ENCODE data around the gene CEP104. TPM values are rescaled to one million over a fixed set of nuclear protein-coding genes. Genes with fewer than 3 reads are reported as not detected.

Gene CEP104
- total RNA-seq, 2 donors from 2014 or later, result 40.1 to 57.9 TPM

DNA sequence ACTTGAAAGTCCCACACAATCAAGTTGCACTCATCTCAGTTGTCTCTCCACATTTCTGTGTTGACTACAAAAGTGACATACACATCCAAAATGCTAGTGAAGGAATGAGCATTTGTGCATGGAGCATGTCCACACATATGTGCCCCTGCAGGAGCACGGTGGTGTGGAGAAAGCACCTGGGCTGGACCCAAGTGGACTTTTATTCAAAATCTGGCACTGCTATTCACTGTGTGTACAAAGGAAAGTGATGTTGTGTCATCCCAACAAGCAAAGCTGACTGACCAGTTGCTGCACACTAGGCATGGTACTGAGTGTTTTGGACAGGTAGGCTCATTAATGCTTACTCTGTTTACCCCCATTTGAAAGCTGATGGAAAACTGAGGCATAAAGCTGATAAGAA is 19.3 kb downstream of the CEP104 start:
- no peak for DNase-seq (ENCODE audit: low spot score)
- intact Hi-C loops (cut with DNase I), result no loop called here

DNA sequence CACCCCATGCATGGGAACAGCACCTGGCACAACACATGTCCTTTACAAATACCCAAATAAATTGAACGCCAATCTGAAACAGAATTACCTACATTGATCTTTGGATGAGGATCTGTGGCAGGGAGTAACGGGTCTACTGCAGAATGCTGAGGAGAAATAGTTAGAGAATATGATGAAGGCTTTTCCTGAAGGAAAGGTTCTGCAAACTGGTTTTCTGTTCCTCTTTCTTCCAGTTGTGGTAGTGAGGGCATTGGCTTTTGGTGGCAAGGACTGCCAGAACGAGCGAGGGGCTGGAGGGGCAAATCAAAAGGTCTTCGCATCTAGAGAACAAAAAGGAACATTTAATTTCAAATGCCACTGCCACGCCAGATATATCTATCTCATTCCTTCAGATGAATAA is 19.8 kb downstream of the CEP104 start:
- intact Hi-C loops (cut with DNase I), result no loop called here
- DNase-seq (ENCODE audit: low spot score), result no peak

DNA sequence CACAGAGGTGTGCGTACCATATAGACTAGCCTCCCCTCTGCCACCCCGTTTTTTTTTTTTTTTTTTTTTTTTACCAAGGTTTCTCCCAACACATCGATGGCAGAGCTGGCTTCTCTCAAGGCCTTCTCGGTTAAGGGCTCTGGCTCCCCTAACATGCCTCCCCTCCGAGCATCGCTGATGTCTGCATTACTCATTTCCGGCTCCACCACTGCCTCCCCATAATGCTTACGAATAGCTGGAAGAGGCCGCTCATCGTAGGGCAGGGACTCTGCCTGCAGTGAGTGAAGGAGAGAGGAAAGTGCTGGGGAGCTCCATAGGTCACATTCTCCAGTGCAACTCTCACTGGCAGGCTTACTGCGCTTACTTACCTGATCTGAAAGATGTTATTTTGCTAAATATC is 20.6 kb downstream of the CEP104 start:
- intact Hi-C loops (cut with DNase I), result no loop called here

DNA sequence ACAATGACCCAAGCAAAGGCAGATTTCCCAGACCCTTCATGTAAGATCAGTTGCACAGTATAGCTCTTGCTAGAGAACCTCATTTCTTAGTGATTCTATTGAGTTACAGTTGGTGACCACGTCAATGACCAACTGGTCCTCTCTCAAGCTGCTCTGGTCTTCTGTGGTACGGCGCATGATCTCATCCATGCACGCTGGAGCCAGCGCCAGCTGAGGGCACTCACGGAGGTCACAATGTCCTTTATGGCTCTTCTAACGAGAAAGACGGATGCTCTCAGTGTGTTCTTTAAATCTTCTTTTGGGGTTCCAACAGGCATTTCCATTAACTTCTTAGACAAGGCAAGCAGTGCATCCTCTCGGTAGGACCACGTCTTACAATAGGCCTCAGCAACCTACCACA is 22.3 kb downstream of the CEP104 start:
- intact Hi-C loops (cut with DNase I), result no loop called here
- no peak for DNase-seq (ENCODE audit: low spot score)

More for the DNA sequence above, 20.6 kb downstream of the CEP104 start:
- no peak for DNase-seq (ENCODE audit: low spot score)

DNA sequence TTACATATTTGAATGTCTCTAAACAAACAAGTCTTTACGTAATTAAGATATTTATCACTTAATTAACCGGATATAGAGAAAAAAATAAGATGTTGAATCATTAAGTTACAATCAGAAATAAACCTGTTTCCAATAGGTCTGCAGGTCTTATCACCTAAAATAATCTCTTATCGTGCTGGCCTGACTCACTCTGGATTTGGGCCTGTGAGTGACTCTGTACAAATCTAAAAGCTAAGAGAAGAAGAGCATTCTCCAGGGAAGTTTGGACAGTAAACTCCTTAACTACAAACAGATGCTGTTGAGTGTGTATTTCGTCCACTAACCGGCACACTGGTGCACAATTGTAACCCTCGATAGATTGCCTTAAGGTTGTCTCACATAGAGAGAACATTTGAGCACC is 25.3 kb downstream of the CEP104 start:
- no peak for DNase-seq (ENCODE audit: low spot score)
- intact Hi-C loops (cut with DNase I), result no loop called here

DNA sequence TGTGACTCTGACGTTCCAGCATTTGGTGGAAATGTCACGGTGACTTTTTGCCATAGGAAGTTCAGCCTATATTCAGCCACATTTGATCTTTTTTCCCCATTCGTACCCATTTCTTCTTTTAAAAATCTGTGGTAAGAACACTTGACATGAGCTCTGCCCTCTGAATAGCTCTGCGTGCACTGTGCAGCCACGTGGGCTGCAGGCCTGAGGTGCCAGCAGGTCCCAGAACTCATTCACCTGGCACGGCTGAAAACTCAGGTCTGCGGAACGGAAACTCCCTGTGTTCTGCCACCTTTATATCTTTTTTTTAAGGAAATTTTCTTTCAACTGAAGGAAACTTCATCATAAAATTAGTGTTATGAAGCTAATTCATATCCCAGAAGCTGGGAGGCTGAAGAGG is 28.6 kb downstream of the CEP104 start:
- DNase-seq (ENCODE audit: low spot score), result no peak
- intact Hi-C loops (cut with DNase I), result no loop called here

DNA sequence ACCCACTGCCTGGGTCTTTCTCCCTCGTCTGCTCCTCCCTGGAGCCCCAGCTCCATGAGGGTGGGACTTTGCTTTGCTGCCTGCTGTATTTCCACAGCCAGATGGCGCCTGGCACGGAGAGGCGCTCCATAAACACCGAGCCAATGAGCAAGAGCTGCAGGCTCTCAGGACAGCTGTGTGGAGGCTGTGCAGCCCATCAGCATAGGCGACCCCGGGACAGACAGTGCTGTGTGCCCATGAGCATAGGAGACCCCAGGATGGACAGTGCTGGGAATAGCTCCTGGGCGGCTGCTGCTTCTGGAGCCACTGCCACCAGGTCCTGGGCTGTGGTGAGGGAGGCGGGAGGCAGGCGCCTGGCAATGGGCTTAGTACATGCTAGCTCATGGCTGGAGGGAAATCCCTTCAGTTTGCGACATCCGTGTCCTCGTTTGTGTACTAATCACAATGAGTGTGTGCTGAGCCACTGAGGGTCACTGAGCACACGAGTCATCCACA is 29.2 kb downstream of the CEP104 start:
- DNase-seq (ENCODE audit: low spot score), result no peak
- intact Hi-C loops (cut with DNase I), result no loop called here

DNA sequence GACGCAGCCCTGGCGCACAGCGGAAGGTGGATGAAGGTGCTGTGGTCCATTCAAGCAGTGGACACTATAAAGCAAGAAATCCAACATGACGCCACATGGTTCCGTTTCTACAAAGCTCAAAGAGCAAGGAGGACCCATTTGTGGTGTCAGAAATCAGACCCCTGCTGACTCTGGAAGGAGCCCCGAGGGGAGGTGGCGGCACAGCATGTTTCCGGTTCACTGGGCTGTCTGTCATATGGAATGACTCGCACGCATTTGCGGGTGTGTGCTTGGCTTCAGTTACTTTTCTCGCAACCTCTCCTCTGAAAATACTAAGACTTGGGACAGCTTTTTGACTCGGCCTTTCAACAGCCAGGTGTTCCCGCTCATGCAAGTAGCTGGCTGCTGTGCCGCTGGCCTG is 31.7 kb downstream of the CEP104 start:
- intact Hi-C loops (cut with DNase I), result no loop called here
- no peak for DNase-seq (ENCODE audit: low spot score)

DNA sequence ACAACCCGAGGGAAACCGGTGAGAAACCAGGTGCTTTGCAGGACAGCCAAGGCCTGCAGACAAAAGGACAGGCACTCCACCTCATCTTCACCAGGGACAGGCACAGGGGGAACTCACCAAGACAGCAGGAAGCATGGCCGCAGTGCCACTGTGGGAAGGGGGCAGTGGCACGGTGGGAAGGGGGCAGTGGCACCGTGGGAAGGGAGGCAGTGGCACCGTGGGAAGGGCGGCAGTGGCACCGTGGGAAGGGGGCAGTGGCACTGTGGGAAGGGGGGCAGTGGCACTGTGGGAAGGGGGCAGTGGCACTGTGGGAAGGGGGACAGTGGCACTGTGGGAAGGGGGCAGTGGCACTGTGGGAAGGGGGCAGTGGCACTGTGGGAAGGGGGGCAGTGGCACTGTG is 32.4 kb downstream of the CEP104 start:
- intact Hi-C loops (cut with DNase I), result no loop called here
- no peak for DNase-seq (ENCODE audit: low spot score)

DNA sequence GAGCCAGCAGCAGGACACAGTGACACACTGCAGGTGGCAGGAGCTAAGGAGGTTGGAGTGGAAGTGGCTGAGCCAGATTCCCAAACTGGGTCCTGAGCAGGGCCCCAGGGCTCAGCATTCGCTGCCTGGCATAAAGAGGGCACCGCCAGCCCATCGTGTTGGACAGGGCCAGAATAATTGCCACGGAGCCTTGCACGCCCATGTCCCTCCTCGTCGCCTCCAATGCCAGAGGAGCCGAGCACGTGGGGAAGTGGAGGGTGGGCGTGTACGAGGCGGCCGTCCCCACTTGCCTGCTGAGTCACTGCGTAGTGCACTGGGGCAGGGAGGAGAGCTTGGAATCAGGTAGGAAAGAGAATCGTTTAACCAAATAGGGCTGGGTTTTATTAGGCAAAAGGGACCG is 34.6 kb downstream of the CEP104 start:
- intact Hi-C loops (cut with DNase I), result no loop called here
- no peak for DNase-seq (ENCODE audit: low spot score)

DNA sequence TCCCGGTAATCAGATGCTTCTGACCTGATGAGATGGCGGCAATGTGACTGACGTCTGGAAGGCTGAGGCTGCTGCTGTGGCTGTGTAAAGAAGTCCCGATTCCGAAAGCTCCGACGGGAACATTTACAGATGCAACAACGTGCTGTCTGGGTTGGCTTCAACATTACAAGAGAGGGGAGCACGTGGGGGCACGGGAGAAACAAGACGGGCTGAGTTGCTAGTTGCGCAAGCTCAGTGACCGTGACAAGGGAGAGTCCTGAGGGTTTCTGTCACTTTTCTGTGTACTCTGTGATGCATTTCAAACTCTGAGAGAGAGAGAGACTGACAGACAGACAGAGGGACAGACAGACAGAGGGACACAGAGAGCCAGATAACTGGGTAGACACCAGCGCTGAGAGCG is 35.1 kb downstream of the CEP104 start:
- intact Hi-C loops (cut with DNase I), result no loop called here
- DNase-seq (ENCODE audit: low spot score), result no peak

DNA sequence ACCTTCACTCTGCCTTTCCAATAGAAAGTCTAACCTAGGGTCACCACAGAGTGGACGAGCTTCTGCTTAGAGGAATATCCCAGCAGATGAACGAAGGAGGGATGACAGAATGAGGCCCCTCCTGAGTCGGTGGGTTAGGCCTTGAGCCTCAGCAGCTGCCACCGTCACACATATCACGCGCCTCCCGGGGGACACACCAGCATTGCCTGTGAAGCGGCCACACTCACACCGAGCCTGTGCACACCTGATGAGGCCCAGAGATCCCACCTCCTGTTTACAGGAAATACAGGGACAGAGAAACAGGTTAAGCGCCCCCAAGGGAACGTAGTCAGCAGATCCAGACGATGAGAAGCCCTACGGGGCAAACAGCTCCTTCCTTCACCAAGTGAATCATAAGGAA is 35.6 kb downstream of the CEP104 start:
- intact Hi-C loops (cut with DNase I), result no loop called here
- DNase-seq (ENCODE audit: low spot score), result no peak

DNA sequence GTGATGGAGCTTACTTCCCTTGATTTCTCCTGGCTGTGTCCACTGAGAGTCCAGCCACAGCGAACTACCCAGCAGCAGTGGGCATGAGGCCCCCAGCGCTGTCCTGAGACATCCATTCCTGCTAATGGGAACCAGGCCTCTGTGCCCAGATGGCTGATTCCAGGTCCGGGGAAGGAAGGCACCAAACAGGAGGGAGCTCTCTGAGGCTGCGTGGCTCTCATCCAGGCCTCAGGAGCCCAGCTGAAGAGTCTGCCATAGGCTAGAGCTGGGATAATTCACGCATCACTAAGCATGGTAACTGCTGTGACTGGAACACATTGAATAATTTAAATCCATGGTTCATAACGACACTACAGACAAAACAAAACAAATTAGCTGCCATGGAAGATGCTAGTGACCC is 36.0 kb downstream of the CEP104 start:
- no peak for DNase-seq (ENCODE audit: low spot score)
- intact Hi-C loops (cut with DNase I), result no loop called here

DNA sequence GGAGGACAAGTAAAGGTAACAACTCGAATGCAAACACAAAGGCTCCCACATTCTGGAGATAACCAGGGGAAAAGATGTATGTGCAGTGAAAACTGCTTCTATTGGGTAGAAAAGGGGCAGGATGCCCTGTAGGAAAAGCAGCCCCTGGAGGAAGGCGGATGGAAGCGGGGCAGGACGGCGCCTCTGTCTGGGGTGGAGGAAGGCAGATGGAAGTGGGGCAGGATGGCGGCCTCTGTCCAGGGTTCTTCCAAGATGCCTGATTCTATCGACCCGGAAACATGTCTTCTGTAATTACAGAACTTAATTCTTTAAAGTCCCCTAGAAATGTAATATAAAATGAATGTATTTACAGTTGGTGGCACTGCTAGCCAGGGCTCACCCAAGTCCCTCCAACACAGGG is 36.7 kb downstream of the CEP104 start:
- peak; percentile 20 for DNase-seq (ENCODE audit: low spot score)
- intact Hi-C loops (cut with DNase I), result no loop called here

DNA sequence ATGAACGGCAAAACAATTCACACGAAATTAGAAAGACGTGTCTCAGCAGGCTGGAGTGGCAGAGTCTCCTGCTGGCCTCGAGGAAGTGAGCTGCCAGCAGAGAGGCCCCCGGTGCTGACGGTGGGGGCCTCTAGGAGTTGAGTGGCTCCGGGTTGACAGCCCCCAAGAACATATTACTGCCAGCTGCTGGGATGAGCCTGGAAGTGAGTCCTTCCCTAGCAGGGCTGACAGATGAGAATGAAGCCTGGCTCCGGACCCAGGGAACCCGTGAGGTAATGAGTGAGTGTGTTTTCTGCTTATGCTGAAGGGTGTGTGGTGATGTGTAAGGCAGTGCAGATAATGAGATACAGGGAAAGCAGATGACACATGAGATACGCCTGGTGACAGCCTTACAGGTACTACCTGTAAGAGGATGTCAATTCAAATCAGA is 37.2 kb downstream of the CEP104 start:
- intact Hi-C loops (cut with DNase I), result no loop called here

DNA sequence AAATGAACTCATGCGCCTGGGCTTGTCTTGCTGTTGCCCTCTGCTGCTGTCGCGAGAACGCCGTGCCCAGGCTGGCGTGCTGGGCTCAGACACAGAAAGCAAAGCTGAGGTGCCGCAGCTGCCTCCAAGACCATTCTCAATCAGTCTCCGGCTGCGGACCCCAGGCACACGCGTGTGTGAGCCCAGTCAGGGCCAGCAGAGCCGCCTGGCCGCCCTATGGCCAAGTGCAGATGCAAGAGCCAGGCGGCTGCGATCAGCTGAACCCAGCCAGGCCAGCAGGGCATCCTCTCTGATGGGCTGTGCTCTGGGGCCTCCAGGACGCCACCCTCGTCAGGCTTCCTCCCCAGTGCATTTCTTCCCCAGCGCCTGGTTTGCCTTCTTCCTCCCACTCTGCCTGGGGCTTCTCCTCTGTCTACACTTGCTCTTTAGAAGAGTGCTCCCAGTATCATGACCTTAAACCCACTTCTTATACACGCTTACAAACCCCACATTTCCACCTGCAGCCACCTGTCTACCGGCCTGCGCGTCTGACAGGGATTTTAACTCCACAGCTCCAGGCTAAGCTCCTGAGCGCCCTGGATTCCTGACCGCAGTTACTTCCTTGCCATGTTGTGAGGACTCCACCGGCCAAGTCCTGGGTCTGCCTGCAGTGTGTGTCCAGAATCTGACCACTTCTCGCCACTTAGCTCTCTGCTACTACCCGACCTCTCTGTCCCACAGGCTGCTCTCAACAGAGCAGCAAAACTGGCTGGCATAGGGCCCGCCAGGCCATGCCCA is 39.0 kb downstream of the CEP104 start:
- peak; percentile 75 for DNase-seq (ENCODE audit: low spot score)

More for the DNA sequence above, 37.2 kb downstream of the CEP104 start:
- DNase-seq (ENCODE audit: low spot score), result peak; percentile 17

DNA sequence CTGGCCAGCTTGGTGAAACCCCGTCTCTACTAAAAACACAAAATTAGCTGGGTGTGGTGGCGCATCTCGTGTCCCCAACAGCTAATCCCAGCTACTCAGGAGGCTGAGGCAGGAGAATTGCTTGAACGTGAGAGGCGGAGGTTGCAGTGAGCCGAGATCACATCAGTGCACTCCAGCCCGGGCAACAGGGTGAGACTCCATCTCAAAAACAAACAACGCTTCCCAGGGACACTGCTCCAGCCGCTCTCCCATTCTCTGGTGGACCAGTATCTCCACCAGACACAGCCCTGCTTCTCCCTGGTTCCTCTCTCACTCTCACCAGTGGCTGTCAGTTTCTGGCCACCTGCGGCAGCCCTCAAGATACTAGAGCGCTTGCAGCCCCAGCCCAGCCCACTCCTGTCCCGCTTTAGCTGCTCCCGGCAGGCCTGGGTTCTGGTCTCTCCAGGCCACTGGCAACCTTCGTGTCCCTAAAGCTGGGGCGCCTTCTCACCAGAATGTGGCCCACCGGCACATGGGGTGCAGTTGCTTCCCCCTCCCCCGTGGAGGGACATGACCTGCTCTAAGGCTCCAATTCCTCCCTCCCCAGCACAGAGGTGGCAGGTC is 39.8 kb downstream of the CEP104 start:
- peak; percentile 60 for DNase-seq (ENCODE audit: low spot score)
- intact Hi-C loops (cut with DNase I), result no loop called here

More for the DNA sequence above, 39.0 kb downstream of the CEP104 start:
- intact Hi-C loops (cut with DNase I), result no loop called here

DNA sequence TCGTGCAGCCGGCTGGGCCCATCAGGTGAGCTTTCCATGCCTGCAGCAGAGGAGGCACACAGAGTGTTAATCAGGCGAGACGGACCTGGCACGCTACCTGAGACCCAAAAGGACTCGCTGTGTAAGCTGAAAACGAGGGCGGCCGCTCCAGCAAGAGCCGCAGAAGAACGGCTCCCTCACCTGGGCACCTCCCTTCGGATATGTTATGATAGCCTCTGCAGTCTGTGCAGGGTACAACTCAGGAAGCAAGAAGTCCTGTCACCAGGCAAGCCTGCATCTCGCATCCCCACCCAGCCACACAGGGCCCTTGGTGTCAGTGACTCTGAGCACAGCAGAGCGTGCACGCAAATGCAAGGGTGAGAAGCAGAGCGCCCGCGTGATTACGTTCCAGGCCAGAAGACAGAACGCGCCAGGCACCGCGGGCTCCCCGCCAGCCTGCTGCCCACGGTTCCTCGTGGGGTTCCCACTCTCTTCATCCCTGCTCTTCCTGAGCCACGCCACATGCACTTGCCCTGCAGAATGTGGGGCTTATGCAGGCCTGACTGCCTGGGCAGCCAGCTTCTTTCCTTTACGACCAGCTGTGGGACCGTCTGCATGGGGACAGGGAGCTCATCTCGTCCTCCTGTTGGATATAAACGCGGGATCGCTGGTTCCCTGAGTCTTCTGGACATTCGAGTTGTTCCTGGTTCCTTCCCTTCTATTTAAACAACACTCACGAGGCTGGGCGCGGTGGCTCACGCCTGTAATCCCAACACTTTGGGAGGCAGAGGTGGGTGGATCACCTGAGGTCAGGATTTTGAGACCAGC is 40.5 kb downstream of the CEP104 start:
- peak; percentile 72 for DNase-seq (ENCODE audit: low spot score)
- intact Hi-C loops (cut with DNase I), result no loop called here

DNA sequence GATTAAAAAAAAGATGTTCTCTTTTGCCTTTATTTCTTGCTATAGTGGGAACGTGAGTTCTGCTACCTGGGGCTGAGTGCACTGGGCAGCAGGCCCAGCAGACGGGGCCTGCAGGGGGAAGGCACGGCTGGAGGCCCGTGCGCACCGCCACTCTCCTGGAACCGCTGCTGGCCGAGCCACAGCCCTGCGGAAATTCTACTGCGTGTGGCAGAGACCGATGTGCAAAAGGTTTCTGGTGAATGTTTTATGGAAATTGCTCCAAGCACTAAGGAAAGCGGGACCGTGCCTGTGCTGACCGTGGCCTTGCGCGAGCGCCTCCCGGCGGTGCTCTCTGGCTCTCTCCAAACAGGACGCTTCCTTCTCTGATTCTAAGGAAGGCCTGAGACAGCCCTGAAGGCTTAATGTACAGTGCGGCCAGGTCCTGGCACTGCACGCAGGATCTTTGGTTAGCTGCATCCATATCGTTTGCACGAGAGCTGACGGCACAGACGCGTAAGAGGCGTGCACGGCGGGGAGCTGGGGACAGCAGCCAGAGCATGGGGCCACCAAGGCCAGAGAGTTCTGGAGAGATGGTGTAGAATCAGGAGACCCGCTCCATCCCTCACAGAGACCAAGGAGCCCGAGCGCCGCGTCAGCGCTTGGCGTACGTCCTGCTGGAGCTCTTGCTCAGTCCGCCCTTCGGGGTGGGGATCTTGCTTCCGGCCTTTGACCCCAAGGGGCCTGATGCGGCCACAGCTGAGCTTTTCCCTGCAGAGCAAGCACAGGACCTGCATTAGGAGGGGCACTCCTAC is 42.0 kb downstream of the CEP104 start:
- intact Hi-C loops (cut with DNase I), result no loop called here
- DNase-seq (ENCODE audit: low spot score), result peak; percentile 64

All from posterior vena cava (tissue), 2 donors.